Sigmoid colon (tissue), 7 donors: Measurements from ENCODE around the gene MPZL1. TPM values are rescaled to one million over a fixed set of nuclear protein-coding genes. Genes with fewer than 3 reads are reported as not detected.
"Not testable (repeated sequence)": the region's sequence is repeated elsewhere in the genome, so short reads cannot be mapped to it uniquely, and the experiment has no call there.

Experiments used
- DNase-seq: peaks from one replicate; pipeline ENCODE4 v3.0.0-alpha.2; 2019
- H3K27ac ChIP-seq, 4 donors: fragments of 200-600 bp; sonication (generic); one replicate each; pipeline ENCODE4 v1.5.1; 2016 to 2019; ENCODE audit warnings: mild to moderate bottlenecking in 1 of 4
- H3K27me3 ChIP-seq, 3 donors: fragments of 200-600 bp; sonication (generic); one replicate each; pipeline ENCODE4 v1.5.1; 2019; ENCODE audit warnings: mild to moderate bottlenecking in 1 of 3
- H3K36me3 ChIP-seq, 4 donors: fragments of 200-600 bp; sonication (generic); one replicate each; pipeline ENCODE4 v1.5.1; 2016 to 2019
- H3K4me1 ChIP-seq, 4 donors: fragments of 200-600 bp; sonication (generic); one replicate each; pipeline ENCODE4 v1.5.1; 2017 to 2019
- H3K4me3 ChIP-seq, 4 donors: fragments of 200-600 bp; sonication (generic); one replicate each; pipeline ENCODE4 v1.5.1; 2017 to 2019; ENCODE audit warnings: mild to moderate bottlenecking in 2 of 4, moderate library complexity in 1 of 4
- H3K9me3 ChIP-seq, 4 donors: fragments of 200-600 bp in 3 of 4; sonication (generic) in 3 of 4; one replicate each; pipeline versions ENCODE4 v1.5.1 to v1.6.1; 2013 to 2019
- CTCF ChIP-seq, 4 experiments: fragments of 450-650 bp in 3 of 4; fragments of 200-600 bp in 1 of 4; IDR thresholded peaks; one replicate each; pipeline ENCODE4 v1.5.1; 2016 to 2019; ENCODE audit warnings: antibody characterized with exemption in 4 of 4, mild to moderate bottlenecking in 3 of 4, moderate library complexity in 2 of 4
- EP300 ChIP-seq, 4 donors: sonication (generic); formaldehyde crosslinking; IDR thresholded peaks; one replicate each; pipeline ENCODE4 v1.6.1; 2017; ENCODE audit warnings: antibody characterized with exemption in 4 of 4
- POLR2A ChIP-seq, 2 donors: fragments of 450-650 bp; IDR thresholded peaks; one replicate each; pipeline ENCODE4 v1.6.1; 2016; ENCODE audit warnings: antibody characterized with exemption in 2 of 2, mild to moderate bottlenecking in 2 of 2, moderate library complexity in 2 of 2
- POLR2AphosphoS5 ChIP-seq, 4 donors: sonication (generic); formaldehyde crosslinking; IDR thresholded peaks; one replicate each; pipeline ENCODE4 v1.6.1; 2017; ENCODE audit warnings: antibody characterized with exemption in 4 of 4
- WGBS, 2 donors: extraction: QIAGEN DNeasy Blood & Tissue Kit; methylation state at CpG; one replicate each; pipeline ENCODE4 v1.1.7; 2013; 5-methylcytosine and 5-hydroxymethylcytosine counted together
- intact Hi-C: fragments of 100-400 bp; cut with DNase I; formaldehyde crosslinking; loops from one replicate; pipeline ENCODE4 v1.15.1; 2023
- polyA plus RNA-seq, 3 donors: library from polyadenylated mRNA; stranded (reverse); fragments of 200-250 nt; gene quantifications; one replicate each; pipeline ENCODE4 v1.2.3, GENCODE V29; 2013
- total RNA-seq, 4 donors: library from RNA; depleted of rRNA; stranded (reverse); fragments of >200 nt; gene quantifications; one replicate each; pipeline ENCODE4 v1.1.0, GENCODE V29; 2016
- donor health status: healthy with polysubstance abuse.
- donor health status: Bipolar disorder and iron deficiency.
- donor health status: healthy.

The MPZL1 gene
- total and polyA plus RNA-seq, 7 donors: 8.8 to 69.5 (median 52.4) TPM

GRCh38 chr1:167715157-167715999, 6.4 kb upstream of the MPZL1 start:
- intact Hi-C loops: loop anchor here (2.0 to 10.0 kb wide), 2 partner anchors 31 to 369 kb away; no protein-coding TSS in a partner anchor
- no peaks in the 10 kb centered on the region for H3K27me3 ChIP-seq
- peak overlapping the region; percentile 57 to 73 (median 67) for H3K4me3 ChIP-seq
- peaks cover 0 to 20% (median 3%) of the 10 kb centered on the region in 4 donors for H3K4me1 ChIP-seq
- no peaks in the 10 kb centered on the region for H3K36me3 ChIP-seq
- DNase-seq: peak; percentile 92
- 0 to 1% methylated on average over 26 of the region's 26 CpGs for WGBS, 2 donors
- TF ChIP-seq CTCF (IDR thresholded peaks at IDR 0.05) (peak; percentile 76 to 91 (median 89)), POLR2A (IDR thresholded peaks at IDR 0.05) (no peak), POLR2AphosphoS5 (IDR thresholded peaks at IDR 0.05) (peak in 2 of 4 donors; percentile 41 to 73), EP300 (IDR thresholded peaks at IDR 0.05) (no peak)
- no peaks in the 10 kb centered on the region for H3K9me3 ChIP-seq
- peak overlapping the region; percentile 86 to 92 (median 88) for H3K27ac ChIP-seq

GRCh38 chr1:167716000-167716271, 5.8 kb upstream of the MPZL1 start:
- intact Hi-C loops: loop anchor here (2.0 to 10.0 kb wide), 2 partner anchors 31 to 369 kb away; no protein-coding TSS in a partner anchor
- WGBS, 2 donors: 1 to 6% methylated on average over 4 of the region's 4 CpGs

GRCh38 chr1:167717351-167717750, 4.4 kb upstream of the MPZL1 start:
- Histone ChIP-seq H3K27ac (no peak overlapping the region), H3K4me1 (peaks cover 0 to 27% (median 8%) of the 10 kb centered on the region in 4 donors), H3K36me3 (no peaks in the 10 kb centered on the region), H3K4me3 (no peak overlapping the region), H3K9me3 (no peaks in the 10 kb centered on the region), H3K27me3 (no peaks in the 10 kb centered on the region)
- no peak for DNase-seq
- TF ChIP-seq POLR2AphosphoS5 (IDR thresholded peaks at IDR 0.05): no peak
- no peak for TF ChIP-seq EP300 (IDR thresholded peaks at IDR 0.05)
- no peak for TF ChIP-seq CTCF (IDR thresholded peaks at IDR 0.05)
- no peak for TF ChIP-seq POLR2A (IDR thresholded peaks at IDR 0.05)
- intact Hi-C loops: loop anchor here (10.0 kb wide), 1 partner anchor 367 kb away; no protein-coding TSS in a partner anchor
- 78 to 92% methylated on average over 3 of the region's 3 CpGs for WGBS, 2 donors

More at GRCh38 chr1:167716000-167716271, 5.8 kb upstream of the MPZL1 start:
- no peaks in the 10 kb centered on the region for H3K27me3 ChIP-seq
- peak overlapping the region; percentile 36 to 73 (median 67) for H3K4me3 ChIP-seq
- DNase-seq: no peak
- H3K9me3 ChIP-seq: no peaks in the 10 kb centered on the region
- H3K36me3 ChIP-seq: no peaks in the 10 kb centered on the region
- TF ChIP-seq POLR2AphosphoS5 (IDR thresholded peaks at IDR 0.05) (no peak), CTCF (IDR thresholded peaks at IDR 0.05) (no peak), POLR2A (IDR thresholded peaks at IDR 0.05) (no peak), EP300 (IDR thresholded peaks at IDR 0.05) (no peak)
- peak overlapping the region; percentile 86 to 92 (median 88) for H3K27ac ChIP-seq
- peaks cover 0 to 25% (median 6%) of the 10 kb centered on the region in 4 donors for H3K4me1 ChIP-seq

- intact Hi-C loops: loop anchor here (10.0 kb wide), 1 partner anchor 366 kb away; no protein-coding TSS in a partner anchor
- Histone ChIP-seq H3K9me3 (no peaks in the 10 kb centered on the region), H3K4me1 (peaks cover 0 to 34% (median 20%) of the 10 kb centered on the region in 4 donors), H3K27ac (no peak overlapping the region), H3K4me3 (no peak overlapping the region), H3K36me3 (no peaks in the 10 kb centered on the region), H3K27me3 (no peaks in the 10 kb centered on the region)
- DNase-seq: no peak
- 78 to 93% methylated on average over 7 of the region's 7 CpGs for WGBS, 2 donors
- no peak for TF ChIP-seq CTCF (IDR thresholded peaks at IDR 0.05)
- no peak for TF ChIP-seq POLR2A (IDR thresholded peaks at IDR 0.05)
- no peak for TF ChIP-seq POLR2AphosphoS5 (IDR thresholded peaks at IDR 0.05)
- TF ChIP-seq EP300 (IDR thresholded peaks at IDR 0.05): no peak
Measured at GRCh38 chr1:167718914-167719691, 2.7 kb upstream of the MPZL1 start.

GRCh38 chr1:167719715-167720421, 1.9 kb upstream of the MPZL1 start:
- peaks cover 0 to 40% (median 25%) of the 10 kb centered on the region in 4 donors for H3K4me1 ChIP-seq
- H3K27ac ChIP-seq, DNase-seq, H3K36me3 ChIP-seq, H3K4me3 ChIP-seq, H3K27me3 ChIP-seq, H3K9me3 ChIP-seq: not testable (repeated sequence)
- intact Hi-C loops: loop anchor here (5.0 to 10.0 kb wide), 2 partner anchors 217 to 365 kb away; partner anchors contain the start of genes DCAF6 and MPC2
- WGBS, 2 donors: 81 to 90% methylated on average over 25 of the region's 25 CpGs
